PC-3 (cell line): ENCODE results near the gene TPRX1.

Source experiments
- EZH2 ChIP-seq: fragments of 300-600 bp; sonication (generic); IDR thresholded peaks from one replicate; pipeline ENCODE4 v1.6.1; 2017; ENCODE audit warnings: antibody characterized with exemption, mild to moderate bottlenecking, low read length; ENCODE audit not compliant: unreplicated experiment
- TF ChIP-seq, protein P1 (sequence below): fragments of 300-600 bp; sonication (generic); conservative IDR thresholded peaks from 2 replicates; pipeline ENCODE4 v1.5.1; 2017; ENCODE audit warnings: antibody characterized with exemption, low read depth, mild to moderate bottlenecking, low read length

DNA sequence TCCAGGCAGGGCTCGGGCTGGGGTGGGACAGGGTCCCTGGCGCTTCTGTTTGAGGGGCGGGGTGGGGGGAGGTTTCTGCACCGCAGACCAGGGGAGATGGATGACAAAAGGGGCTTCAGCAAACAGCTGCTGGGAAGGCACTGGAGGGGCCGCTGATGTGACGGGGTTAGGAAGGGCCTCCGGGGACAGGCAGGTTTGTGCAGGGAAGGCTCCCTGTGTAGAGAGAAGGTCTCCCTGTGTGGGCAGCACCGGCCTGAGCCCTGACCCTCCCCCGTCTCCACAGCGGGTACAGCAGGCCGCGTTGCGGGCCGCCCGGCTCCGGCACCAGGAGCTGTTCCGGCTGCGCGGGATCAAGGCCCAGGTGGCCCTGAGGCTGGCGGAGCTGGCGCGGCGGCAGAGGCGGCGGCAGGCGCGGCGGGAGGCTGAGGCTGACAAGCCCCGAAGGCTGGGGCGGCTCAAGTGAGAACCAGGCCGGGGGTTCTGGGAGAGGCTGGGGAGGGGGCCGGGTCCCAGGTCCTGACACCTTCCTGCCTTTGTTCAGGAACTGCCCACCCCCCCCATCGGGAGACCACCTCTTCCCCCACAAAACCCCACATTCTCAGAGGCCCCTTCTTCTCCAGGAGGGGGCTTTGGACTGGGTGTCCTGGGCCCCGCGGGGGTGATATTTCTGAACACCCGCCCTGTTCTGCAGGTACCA lies 49.1 kb downstream of the TPRX1 start:
- TF ChIP-seq, protein P1, sequence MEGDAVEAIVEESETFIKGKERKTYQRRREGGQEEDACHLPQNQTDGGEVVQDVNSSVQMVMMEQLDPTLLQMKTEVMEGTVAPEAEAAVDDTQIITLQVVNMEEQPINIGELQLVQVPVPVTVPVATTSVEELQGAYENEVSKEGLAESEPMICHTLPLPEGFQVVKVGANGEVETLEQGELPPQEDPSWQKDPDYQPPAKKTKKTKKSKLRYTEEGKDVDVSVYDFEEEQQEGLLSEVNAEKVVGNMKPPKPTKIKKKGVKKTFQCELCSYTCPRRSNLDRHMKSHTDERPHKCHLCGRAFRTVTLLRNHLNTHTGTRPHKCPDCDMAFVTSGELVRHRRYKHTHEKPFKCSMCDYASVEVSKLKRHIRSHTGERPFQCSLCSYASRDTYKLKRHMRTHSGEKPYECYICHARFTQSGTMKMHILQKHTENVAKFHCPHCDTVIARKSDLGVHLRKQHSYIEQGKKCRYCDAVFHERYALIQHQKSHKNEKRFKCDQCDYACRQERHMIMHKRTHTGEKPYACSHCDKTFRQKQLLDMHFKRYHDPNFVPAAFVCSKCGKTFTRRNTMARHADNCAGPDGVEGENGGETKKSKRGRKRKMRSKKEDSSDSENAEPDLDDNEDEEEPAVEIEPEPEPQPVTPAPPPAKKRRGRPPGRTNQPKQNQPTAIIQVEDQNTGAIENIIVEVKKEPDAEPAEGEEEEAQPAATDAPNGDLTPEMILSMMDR = no peak
- TF ChIP-seq EZH2 = no peak
